PC-3 (cell line): Measurements from ENCODE around the gene TMEM150A.

Experiments used
- CTCF ChIP-seq: fragments of 300-600 bp; sonication (generic); conservative IDR thresholded peaks from 2 replicates; pipeline ENCODE4 v1.5.1; 2017; ENCODE audit warnings: antibody characterized with exemption, low read depth, mild to moderate bottlenecking, low read length
- EZH2 ChIP-seq: fragments of 300-600 bp; sonication (generic); IDR thresholded peaks from one replicate; pipeline ENCODE4 v1.6.1; 2017; ENCODE audit warnings: antibody characterized with exemption, mild to moderate bottlenecking, low read length; ENCODE audit not compliant: unreplicated experiment
- EZH2phosphoT487 ChIP-seq: fragments of 300-600 bp; sonication (generic); IDR thresholded peaks from 2 replicates; pipeline ENCODE4 v1.6.1; 2018; ENCODE audit warnings: mild to moderate bottlenecking, antibody characterized with exemption, low read length, borderline replicate concordance

- TF ChIP-seq EZH2 (no peak), CTCF (no peak), EZH2phosphoT487 (no peak)
Observed at GRCh38 chr2:85600951-85601770, 1.3 kb downstream of the TMEM150A start.
